GM12878 (cell line): ENCODE measurements around the gene SUGCT. TPM values are rescaled to one million over a fixed set of nuclear protein-coding genes. Genes with fewer than 3 reads are reported as not detected.

Experiments
- ATAC-seq: fragments of 200-7000 bp; cut with Tn5 transposase; 3 replicates; pipeline ENCODE4 v1.9.1; 2020; ENCODE audit warnings: mild to moderate bottlenecking, moderate library complexity
- BruUV-seq: library from RNA; stranded (reverse); fragments of 400-500 nt; replicated peaks from 2 replicates; lab custom pipeline; 2021; lab: Mats Ljungman, UMichigan
- CTCF ChIA-PET: fragments of 300-600 bp; sonication (Branson Sonifier 250); formaldehyde crosslinking; extraction: SDS; loops from one replicate; lab custom pipeline; 2021; ENCODE audit warnings: inconsistent platforms; lab: Yijun Ruan, JAX
- POLR2A ChIA-PET: fragments of 350-600 bp; formaldehyde crosslinking; extraction: SDS; loops from one replicate; lab custom pipeline; 2021; ENCODE audit warnings: inconsistent platforms; lab: Charles Lee
- RAD21 ChIA-PET: fragments of 300-600 bp; sonication (Branson Sonifier 250); formaldehyde crosslinking; loops from one replicate; lab custom pipeline; 2023; ENCODE audit warnings: antibody characterized with exemption; ENCODE audit not compliant: unreplicated experiment; lab: Charles Lee
- SMC1A ChIA-PET: fragments of 300-600 bp; sonication (Branson Sonifier 250); formaldehyde crosslinking; loops from one replicate; lab custom pipeline; 2023; ENCODE audit not compliant: unreplicated experiment, uncharacterized antibody; lab: Charles Lee
- DNase-seq: peaks from one replicate; pipeline ENCODE4 v3.0.0-alpha.2; 2011; ENCODE audit warnings: low read depth, low spot score
- FAIRE-seq: peaks from 3 replicates; lab custom pipeline; 2011; peaks lifted over from hg19 to GRCh38; lab: Jason Lieb, UNC
- H2AFZ ChIP-seq: 2 replicates; pipeline ENCODE4 v1.6.0; 2011; ENCODE audit warnings: low read depth, low read length, control low read depth; ENCODE audit not compliant: control insufficient read depth
- H3K27ac ChIP-seq: 2 replicates; pipeline ENCODE4 v1.5.1; 2011; ENCODE audit warnings: control low read depth; ENCODE audit not compliant: control insufficient read depth, insufficient read depth
- H3K27me3 ChIP-seq, 2 experiments: replicated peaks in 1 of 2; 2 replicates each; pipeline versions ENCODE4 v1.6.0 to v1.6.1; 2011; ENCODE audit warnings: low read length in 1 of 2; ENCODE audit not compliant: control insufficient read depth in 2 of 2, insufficient read depth in 2 of 2
- H3K36me3 ChIP-seq, 2 experiments: 2 replicates each; pipeline ENCODE4 v1.5.1; 2011; ENCODE audit warnings: low read length in 1 of 2; ENCODE audit not compliant: control insufficient read depth in 2 of 2, insufficient read depth in 2 of 2
- H3K4me1 ChIP-seq: 2 replicates; pipeline ENCODE4 v1.6.1; 2011; ENCODE audit warnings: mild to moderate bottlenecking, low read length, moderate library complexity, mixed read lengths; ENCODE audit not compliant: control insufficient read depth, insufficient read depth
- H3K4me2 ChIP-seq: 2 replicates; pipeline ENCODE4 v1.6.0; 2011; ENCODE audit warnings: control low read depth; ENCODE audit not compliant: control insufficient read depth, insufficient read depth
- H3K4me3 ChIP-seq: fragments of 200-600 bp; sonication (generic); 2 replicates; pipeline ENCODE4 v1.5.1; 2016
- H3K79me2 ChIP-seq: 2 replicates; pipeline ENCODE4 v1.6.0; 2011; ENCODE audit warnings: low read length; ENCODE audit not compliant: control insufficient read depth, insufficient read depth
- H3K9ac ChIP-seq: 2 replicates; pipeline ENCODE4 v1.8.0; 2011; ENCODE audit warnings: low read length, control low read depth, mixed read lengths; ENCODE audit not compliant: control insufficient read depth, insufficient read depth
- H3K9me3 ChIP-seq: replicated peaks from 3 replicates; pipeline ENCODE4 v1.5.1; 2011; ENCODE audit warnings: mild to moderate bottlenecking, low read length; ENCODE audit not compliant: control insufficient read depth, insufficient read depth
- H4K20me1 ChIP-seq: 2 replicates; pipeline ENCODE4 v1.6.0; 2011; ENCODE audit not compliant: control insufficient read depth, insufficient read depth
- BCL3 ChIP-seq: IDR thresholded peaks from 2 replicates; pipeline ENCODE4 v1.6.1; 2011; ENCODE audit warnings: borderline replicate concordance, low read depth, mild to moderate bottlenecking, moderate library complexity, low read length; ENCODE audit not compliant: insufficient read depth, poor library complexity, severe bottlenecking
- CEBPB ChIP-seq, 2 experiments: fragments of 150-350 bp in 1 of 2; IDR thresholded peaks; 2 replicates each; pipeline ENCODE4 v1.6.1; 2012 to 2014; ENCODE audit warnings: low read depth in 2 of 2, low read length in 2 of 2, borderline replicate concordance in 1 of 2, inconsistent platforms in 1 of 2
- CEBPZ ChIP-seq: fragments of 150-350 bp; IDR thresholded peaks from 2 replicates; pipeline ENCODE4 v1.6.1; 2016; ENCODE audit warnings: low read depth, low read length
- CHD2 ChIP-seq: IDR thresholded peaks from 2 replicates; pipeline ENCODE4 v1.6.1; 2011; ENCODE audit warnings: low read depth, low read length, improper control_type of control experiment, borderline replicate concordance
- CREM ChIP-seq: IDR thresholded peaks from 2 replicates; pipeline ENCODE4 v1.6.1; 2014; ENCODE audit warnings: antibody characterized with exemption, low read depth
- KDM1A ChIP-seq: fragments of 200-600 bp; sonication (generic); IDR thresholded peaks from 2 replicates; pipeline ENCODE4 v1.6.1; 2016; ENCODE audit warnings: borderline replicate concordance
- NFXL1 ChIP-seq: fragments of 450-650 bp; IDR thresholded peaks from 2 replicates; pipeline ENCODE4 v1.6.1; 2017; ENCODE audit warnings: antibody characterized with exemption, mild to moderate bottlenecking, borderline replicate concordance
- NFYA ChIP-seq: IDR thresholded peaks from 2 replicates; pipeline ENCODE4 v1.6.1; 2011; ENCODE audit warnings: low read depth, mild to moderate bottlenecking, low read length, improper control_type of control experiment, borderline replicate concordance
- RAD21 ChIP-seq: IDR thresholded peaks from 2 replicates; pipeline ENCODE4 v1.6.1; 2011; ENCODE audit warnings: mild to moderate bottlenecking, low read depth, low read length, moderate library complexity; ENCODE audit not compliant: insufficient read depth
- SIX5 ChIP-seq: IDR thresholded peaks from 2 replicates; pipeline ENCODE4 v1.6.1; 2011; ENCODE audit warnings: mild to moderate bottlenecking, low read depth, low read length, moderate library complexity; ENCODE audit not compliant: severe bottlenecking
- TCF3 ChIP-seq: IDR thresholded peaks from 2 replicates; pipeline ENCODE4 v1.6.1; 2012; ENCODE audit warnings: low read depth, mild to moderate bottlenecking, low read length, borderline replicate concordance; ENCODE audit not compliant: insufficient read depth
- ZBED1 ChIP-seq: IDR thresholded peaks from 2 replicates; pipeline ENCODE4 v1.6.1; 2016; ENCODE audit warnings: borderline replicate concordance
- ZNF384 ChIP-seq: IDR thresholded peaks from 2 replicates; pipeline ENCODE4 v1.6.1; 2012; ENCODE audit warnings: low read depth, mild to moderate bottlenecking, low read length, improper control_type of control experiment, borderline replicate concordance
- in situ Hi-C: fragments of 300-500 bp; cut with MboI; formaldehyde crosslinking; loops from 9 replicates; pipeline ENCODE4 v1.14.3; 2018; ENCODE audit warnings: mixed read lengths
- intact Hi-C: fragments of 100-400 bp; cut with micrococcal nuclease; formaldehyde crosslinking; loops from one replicate; pipeline ENCODE4 v1.14.2; 2022; ENCODE audit not compliant: unreplicated experiment
- polyA plus RNA-seq, 11 experiments: library from polyadenylated mRNA; depleted of rRNA in 4 of 11; unstranded in 6 of 11; stranded (reverse) in 5 of 11; fragments of >200 nt; fragmentation: Nextera tagmentation in 4 of 11; fragmentation: Illumina TruSeq in 1 of 11; extraction: Ambion mirVana in 4 of 11; extraction: Trizol in 1 of 11; gene quantifications; 1 replicate in 1 of 11; 2 replicates in 10 of 11; pipeline versions ENCODE4 v1.2.1 to v1.2.3, GENCODE V29; 2011 to 2016; ENCODE audit warnings: inconsistent platforms in 2 of 11, missing spikeins in 2 of 11, low read depth in 1 of 11
- total RNA-seq, 4 experiments: library from RNA; depleted of rRNA in 3 of 4; stranded (reverse); fragments of >200 nt in 3 of 4; fragmentation: Illumina TruSeq in 1 of 4; extraction: Trizol in 1 of 4; gene quantifications; 2 replicates each; pipeline versions ENCODE4 v1.2.1 to v1.2.3, GENCODE V29; 2013 to 2021
- TF ChIP-seq, protein P1 (sequence below), 3 experiments: IDR thresholded peaks in 2 of 3; conservative IDR thresholded peaks in 1 of 3; 2 replicates each; pipeline ENCODE4 v1.5.1; 2011; ENCODE audit warnings: low read depth in 3 of 3, low read length in 3 of 3, mild to moderate bottlenecking in 3 of 3, control low read depth in 2 of 3, moderate library complexity in 2 of 3, inconsistent platforms in 1 of 3, mixed read lengths in 1 of 3; ENCODE audit not compliant: control insufficient read depth in 2 of 3, insufficient read depth in 1 of 3; ENCODE audit errors: extremely low read depth in 1 of 3
- TF ChIP-seq, protein P2 (sequence below): fragments of 450-650 bp; IDR thresholded peaks from 2 replicates; pipeline ENCODE4 v1.6.1; 2018; ENCODE audit warnings: borderline replicate concordance, mild to moderate bottlenecking; ENCODE audit not compliant: partially characterized antibody

Gene SUGCT
- total and polyA plus RNA-seq, 10 of the 15 experiments (the other 5 are each of a cell fraction or from before 2014, with no cell fraction given) = 0.08 to 1.2 (median 0.67) TPM; not detected in 1

GRCh38 chr7:40805361-40805760, 670.6 kb downstream of the SUGCT start:
- H2AFZ ChIP-seq = no peak overlapping the region
- FAIRE-seq (no peak), DNase-seq (no peak), ATAC-seq (no peak)
- H3K9ac ChIP-seq = no peak overlapping the region
- CTCF ChIA-PET = no interaction called here
- RAD21 ChIA-PET = no interaction called here
- SMC1A ChIA-PET = no interaction called here
- in situ Hi-C loops (no loop called here), intact Hi-C loops (no loop called here)
- no peaks in the 10 kb centered on the region for H3K79me2 ChIP-seq
- no peak overlapping the region for H3K4me2 ChIP-seq
- H3K27me3 ChIP-seq = no peaks in the 10 kb centered on the region
- H3K4me1 ChIP-seq = no peaks in the 10 kb centered on the region
- no peaks in the 10 kb centered on the region for H3K36me3 ChIP-seq
- H4K20me1 ChIP-seq = no peaks in the 10 kb centered on the region
- no TSS peak for BruUV-seq
- POLR2A ChIA-PET = interaction anchor here (0.5 kb wide), 1 partner anchor 49 kb away, joined by 3 read pairs; no protein-coding TSS in a partner anchor
- no peak overlapping the region for H3K4me3 ChIP-seq
- H3K9me3 ChIP-seq = no peaks in the 10 kb centered on the region
- no peak overlapping the region for H3K27ac ChIP-seq
- TF ChIP-seq NFXL1 = no peak
- TF ChIP-seq, protein P1, sequence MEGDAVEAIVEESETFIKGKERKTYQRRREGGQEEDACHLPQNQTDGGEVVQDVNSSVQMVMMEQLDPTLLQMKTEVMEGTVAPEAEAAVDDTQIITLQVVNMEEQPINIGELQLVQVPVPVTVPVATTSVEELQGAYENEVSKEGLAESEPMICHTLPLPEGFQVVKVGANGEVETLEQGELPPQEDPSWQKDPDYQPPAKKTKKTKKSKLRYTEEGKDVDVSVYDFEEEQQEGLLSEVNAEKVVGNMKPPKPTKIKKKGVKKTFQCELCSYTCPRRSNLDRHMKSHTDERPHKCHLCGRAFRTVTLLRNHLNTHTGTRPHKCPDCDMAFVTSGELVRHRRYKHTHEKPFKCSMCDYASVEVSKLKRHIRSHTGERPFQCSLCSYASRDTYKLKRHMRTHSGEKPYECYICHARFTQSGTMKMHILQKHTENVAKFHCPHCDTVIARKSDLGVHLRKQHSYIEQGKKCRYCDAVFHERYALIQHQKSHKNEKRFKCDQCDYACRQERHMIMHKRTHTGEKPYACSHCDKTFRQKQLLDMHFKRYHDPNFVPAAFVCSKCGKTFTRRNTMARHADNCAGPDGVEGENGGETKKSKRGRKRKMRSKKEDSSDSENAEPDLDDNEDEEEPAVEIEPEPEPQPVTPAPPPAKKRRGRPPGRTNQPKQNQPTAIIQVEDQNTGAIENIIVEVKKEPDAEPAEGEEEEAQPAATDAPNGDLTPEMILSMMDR (IDR thresholded peaks at IDR 0.05 in 2 of 3, conservative IDR thresholded peaks at IDR 0.05 in 1 of 3; ENCODE audit: control insufficient read depth in 2 of 3, extremely low read depth in 1 of 3, insufficient read depth in 1 of 3, low read depth in 3 of 3, low read length in 3 of 3) = no peak
- TF ChIP-seq CEBPB (IDR thresholded peaks at IDR 0.05; ENCODE audit: borderline replicate concordance in 1 of 2, low read depth in 2 of 2, low read length in 2 of 2) = no peak
- TF ChIP-seq SIX5 = no peak
- no peak for TF ChIP-seq CHD2
- no peak for TF ChIP-seq CEBPZ
- no peak for TF ChIP-seq NFYA
- TF ChIP-seq, protein P2, sequence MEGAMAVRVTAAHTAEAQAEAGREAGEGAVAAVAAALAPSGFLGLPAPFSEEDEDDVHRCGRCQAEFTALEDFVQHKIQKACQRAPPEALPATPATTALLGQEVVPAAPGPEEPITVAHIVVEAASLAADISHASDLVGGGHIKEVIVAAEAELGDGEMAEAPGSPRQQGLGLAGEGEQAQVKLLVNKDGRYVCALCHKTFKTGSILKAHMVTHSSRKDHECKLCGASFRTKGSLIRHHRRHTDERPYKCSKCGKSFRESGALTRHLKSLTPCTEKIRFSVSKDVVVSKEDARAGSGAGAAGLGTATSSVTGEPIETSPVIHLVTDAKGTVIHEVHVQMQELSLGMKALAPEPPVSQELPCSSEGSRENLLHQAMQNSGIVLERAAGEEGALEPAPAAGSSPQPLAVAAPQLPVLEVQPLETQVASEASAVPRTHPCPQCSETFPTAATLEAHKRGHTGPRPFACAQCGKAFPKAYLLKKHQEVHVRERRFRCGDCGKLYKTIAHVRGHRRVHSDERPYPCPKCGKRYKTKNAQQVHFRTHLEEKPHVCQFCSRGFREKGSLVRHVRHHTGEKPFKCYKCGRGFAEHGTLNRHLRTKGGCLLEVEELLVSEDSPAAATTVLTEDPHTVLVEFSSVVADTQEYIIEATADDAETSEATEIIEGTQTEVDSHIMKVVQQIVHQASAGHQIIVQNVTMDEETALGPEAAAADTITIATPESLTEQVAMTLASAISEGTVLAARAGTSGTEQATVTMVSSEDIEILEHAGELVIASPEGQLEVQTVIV = no peak
- TF ChIP-seq ZBED1 = no peak
- TF ChIP-seq BCL3 = no peak
- no peak for TF ChIP-seq CREM
- no peak for TF ChIP-seq TCF3
- no peak for TF ChIP-seq KDM1A
- TF ChIP-seq ZNF384 = no peak
- no peak for TF ChIP-seq RAD21
